ENCODE data around the gene CACNA1C.

DNA sequence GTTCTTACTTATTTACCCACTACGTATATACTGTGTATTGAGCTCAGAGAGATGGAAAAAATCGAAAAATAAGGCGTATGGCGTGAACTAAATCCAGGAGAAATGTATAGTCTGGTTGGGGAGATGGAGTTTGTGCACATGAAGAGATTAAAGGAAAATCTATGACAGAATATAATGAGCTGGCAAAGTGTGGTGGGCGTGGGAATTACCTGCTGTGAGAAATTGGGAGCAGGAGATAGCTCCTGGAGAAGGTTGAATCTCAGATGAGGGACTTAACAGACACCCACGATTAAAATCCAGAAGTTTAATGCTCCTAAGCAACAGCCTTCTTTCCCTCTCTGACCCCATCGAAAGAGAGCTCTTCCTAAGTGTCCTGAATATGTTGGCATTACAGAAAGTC lies 517.8 kb downstream of the CACNA1C start:
- TF ChIP-seq, protein P1, sequence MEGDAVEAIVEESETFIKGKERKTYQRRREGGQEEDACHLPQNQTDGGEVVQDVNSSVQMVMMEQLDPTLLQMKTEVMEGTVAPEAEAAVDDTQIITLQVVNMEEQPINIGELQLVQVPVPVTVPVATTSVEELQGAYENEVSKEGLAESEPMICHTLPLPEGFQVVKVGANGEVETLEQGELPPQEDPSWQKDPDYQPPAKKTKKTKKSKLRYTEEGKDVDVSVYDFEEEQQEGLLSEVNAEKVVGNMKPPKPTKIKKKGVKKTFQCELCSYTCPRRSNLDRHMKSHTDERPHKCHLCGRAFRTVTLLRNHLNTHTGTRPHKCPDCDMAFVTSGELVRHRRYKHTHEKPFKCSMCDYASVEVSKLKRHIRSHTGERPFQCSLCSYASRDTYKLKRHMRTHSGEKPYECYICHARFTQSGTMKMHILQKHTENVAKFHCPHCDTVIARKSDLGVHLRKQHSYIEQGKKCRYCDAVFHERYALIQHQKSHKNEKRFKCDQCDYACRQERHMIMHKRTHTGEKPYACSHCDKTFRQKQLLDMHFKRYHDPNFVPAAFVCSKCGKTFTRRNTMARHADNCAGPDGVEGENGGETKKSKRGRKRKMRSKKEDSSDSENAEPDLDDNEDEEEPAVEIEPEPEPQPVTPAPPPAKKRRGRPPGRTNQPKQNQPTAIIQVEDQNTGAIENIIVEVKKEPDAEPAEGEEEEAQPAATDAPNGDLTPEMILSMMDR (IDR thresholded peaks at IDR 0.05), result no peak
- no peak for TF ChIP-seq POLR2A (IDR thresholded peaks at IDR 0.05)
